GM12872 (cell line): ENCODE data around the gene GAL.

Experiments
- TF ChIP-seq, protein P1 (sequence below): IDR thresholded peaks from 3 replicates; pipeline ENCODE4 v1.5.1; 2011; ENCODE audit warnings: low read depth, mild to moderate bottlenecking, low read length, moderate library complexity; ENCODE audit not compliant: insufficient read depth

Gene GAL

DNA sequence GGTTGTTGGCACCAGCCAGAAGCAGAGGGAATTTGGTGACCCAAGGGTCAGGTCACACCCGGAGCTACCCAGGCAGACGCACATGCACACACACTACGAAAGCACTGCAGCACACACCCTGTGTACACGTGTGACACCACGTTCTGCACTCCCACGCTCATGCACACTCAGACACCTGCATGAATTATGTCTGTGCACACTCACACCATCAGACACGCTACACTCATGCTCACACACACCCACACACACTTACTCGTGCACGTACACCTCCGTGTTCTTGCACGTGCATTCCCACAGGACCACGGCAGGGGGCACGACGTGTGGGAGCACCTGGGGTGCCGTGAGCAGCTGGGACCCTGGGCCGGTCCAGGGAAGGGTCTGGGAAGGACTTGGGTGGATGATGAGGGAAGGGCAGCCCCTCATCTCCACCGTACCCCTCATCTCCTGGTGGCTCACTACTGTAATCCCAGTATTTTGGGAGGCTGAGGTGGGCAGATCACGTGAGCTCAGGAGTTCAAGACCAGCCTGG is 20.8 kb upstream of the GAL start:
- TF ChIP-seq, protein P1, sequence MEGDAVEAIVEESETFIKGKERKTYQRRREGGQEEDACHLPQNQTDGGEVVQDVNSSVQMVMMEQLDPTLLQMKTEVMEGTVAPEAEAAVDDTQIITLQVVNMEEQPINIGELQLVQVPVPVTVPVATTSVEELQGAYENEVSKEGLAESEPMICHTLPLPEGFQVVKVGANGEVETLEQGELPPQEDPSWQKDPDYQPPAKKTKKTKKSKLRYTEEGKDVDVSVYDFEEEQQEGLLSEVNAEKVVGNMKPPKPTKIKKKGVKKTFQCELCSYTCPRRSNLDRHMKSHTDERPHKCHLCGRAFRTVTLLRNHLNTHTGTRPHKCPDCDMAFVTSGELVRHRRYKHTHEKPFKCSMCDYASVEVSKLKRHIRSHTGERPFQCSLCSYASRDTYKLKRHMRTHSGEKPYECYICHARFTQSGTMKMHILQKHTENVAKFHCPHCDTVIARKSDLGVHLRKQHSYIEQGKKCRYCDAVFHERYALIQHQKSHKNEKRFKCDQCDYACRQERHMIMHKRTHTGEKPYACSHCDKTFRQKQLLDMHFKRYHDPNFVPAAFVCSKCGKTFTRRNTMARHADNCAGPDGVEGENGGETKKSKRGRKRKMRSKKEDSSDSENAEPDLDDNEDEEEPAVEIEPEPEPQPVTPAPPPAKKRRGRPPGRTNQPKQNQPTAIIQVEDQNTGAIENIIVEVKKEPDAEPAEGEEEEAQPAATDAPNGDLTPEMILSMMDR: no peak

DNA sequence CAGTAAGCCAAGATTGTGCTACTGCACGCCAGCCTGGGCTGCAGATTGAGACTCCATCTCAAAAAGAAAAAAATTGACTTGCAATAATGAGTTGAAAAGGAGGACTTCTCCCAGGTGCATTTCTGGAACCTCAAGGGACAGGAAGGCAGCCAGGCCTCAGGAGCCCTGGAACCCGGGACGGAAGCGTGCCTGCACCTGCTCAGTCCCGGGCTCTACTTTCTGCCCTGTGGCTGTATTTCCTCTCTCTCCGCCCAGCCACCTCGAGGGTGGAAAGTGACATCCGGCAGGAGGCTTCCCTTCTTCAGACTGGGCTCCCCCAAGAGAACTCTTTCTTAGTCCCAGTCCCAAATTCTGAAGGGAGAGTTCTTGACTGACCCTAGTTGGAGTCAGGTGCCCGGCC is 20.2 kb upstream of the GAL start:
- TF ChIP-seq, protein P1: no peak

DNA sequence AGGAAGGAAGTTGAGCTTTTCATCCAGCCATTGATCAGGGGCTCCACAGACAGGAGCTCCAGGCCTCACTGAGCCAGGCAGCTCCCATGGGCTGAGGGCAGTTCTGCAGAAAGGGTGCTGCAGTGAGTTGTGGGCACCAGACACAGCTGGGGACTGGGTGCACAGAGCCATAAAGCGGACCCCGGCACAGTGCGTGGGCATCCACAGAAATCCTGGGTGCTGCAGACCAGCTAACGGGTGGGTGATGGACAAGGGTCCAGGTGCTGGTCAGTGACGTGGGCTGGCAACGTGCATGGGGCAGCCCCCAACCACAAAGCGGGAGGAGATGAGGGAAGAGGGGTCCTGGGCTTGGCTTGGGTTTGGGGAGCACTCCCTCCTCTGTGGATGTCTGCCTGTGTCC is 19.4 kb upstream of the GAL start:
- TF ChIP-seq, protein P1: no peak

DNA sequence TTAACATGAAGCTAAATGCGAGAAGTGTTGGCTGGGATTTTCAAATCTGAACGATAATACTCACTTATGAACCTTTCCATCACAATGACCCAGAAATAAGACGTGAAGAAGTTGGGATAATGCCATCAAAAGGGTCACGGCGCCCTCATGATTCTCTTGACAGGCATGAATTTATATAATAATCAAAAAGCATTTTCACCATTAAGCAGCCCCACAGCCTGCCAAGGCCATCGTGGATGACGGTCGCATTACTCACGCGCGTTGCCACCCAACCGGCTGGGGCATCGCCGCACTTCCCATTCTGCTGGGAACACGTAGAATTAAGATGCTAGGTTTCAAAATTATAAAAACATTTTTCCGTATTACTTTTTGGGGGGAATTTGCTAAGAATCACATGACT is 18.9 kb upstream of the GAL start:
- TF ChIP-seq, protein P1: no peak

- TF ChIP-seq, protein P1: no peak
Observed at GRCh38 chr11:68666849-68667248, 17.5 kb upstream of the GAL start.

DNA sequence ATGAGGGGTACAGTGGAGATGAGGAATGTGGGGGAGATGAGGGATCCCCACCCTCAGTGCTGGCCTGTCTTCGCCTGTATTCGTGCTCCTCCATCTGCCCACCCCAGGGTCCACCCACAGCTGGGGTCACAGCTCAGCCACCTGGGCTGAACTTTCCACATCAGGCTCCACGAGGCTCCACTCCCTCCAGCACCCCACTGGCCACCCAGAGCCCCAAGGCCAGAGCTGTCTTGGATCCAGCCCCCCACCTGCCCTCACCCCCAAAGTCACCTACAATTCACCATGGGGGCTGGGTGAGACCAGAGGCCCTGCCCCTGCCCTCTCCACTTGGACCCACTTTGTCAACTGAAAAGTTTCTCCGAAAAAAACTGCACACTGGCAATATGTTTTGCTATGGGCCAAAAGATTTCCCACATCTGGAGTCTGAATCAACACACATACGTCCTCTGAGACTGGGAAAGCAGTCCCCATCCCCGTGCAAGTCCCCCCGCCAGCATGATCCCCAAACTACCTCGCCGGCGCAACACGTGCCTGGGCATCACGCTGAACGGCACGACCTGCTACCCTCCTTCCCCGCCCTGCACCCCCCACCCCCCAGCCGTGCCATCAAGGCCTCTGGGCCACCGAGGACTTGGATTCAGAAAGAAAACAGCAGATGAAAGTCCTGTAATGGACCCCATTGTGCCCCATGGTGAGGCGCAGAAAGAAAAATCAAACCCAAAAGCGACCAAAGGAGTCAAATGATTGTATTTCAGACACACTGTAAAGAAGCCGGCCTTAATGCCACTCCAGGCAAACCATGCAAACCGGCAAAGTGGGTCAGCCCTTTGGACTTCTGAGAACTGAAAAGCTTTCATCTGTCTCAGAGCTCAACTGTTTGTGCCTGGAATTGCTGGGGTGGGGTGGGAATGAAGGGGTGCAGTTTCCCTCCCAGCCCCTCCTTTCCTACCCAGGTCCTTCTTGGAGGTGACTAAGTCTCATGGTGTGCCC is 16.5 kb upstream of the GAL start:
- TF ChIP-seq, protein P1: no peak

GRCh38 chr11:68669301-68670090 is 14.8 kb upstream of the GAL start:
- TF ChIP-seq, protein P1: no peak
